Measurements from ENCODE around the gene SLC7A10.
A peak's percentile ranks its signal among the peaks of the same experiment; 100 is the strongest.

SLC7A10 gene

DNA sequence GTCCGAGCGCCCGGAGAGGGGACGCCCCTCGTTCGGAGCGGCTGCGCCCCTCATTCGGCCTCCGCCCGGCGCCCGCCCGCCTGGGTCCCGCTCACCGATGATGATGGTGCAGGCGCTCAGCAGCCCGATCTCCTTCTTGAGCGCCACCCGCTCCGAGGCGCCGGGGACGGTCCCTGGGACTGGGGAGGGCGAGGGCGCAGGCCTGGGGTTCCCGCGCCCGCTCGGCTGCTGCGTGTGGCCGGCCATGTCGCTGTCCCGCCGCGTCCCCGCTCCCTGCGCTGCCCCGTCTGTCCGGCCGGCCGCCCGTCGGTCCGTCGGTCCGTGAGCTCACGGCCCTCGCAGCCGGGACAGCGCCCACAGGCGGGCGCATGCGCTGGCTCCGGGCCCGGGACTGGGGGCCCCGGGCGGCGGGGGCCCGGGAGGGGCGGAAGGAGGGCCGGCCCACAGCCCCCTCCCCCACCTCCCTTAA is at the start of gene SLC7A10:
Gene SLC7A10, minus strand, starts transcription at position 393 of the 469 bp plus-strand sequence. Its CDS starts 147 bp downstream, at position 246.
- no peak for DNase-seq

DNA sequence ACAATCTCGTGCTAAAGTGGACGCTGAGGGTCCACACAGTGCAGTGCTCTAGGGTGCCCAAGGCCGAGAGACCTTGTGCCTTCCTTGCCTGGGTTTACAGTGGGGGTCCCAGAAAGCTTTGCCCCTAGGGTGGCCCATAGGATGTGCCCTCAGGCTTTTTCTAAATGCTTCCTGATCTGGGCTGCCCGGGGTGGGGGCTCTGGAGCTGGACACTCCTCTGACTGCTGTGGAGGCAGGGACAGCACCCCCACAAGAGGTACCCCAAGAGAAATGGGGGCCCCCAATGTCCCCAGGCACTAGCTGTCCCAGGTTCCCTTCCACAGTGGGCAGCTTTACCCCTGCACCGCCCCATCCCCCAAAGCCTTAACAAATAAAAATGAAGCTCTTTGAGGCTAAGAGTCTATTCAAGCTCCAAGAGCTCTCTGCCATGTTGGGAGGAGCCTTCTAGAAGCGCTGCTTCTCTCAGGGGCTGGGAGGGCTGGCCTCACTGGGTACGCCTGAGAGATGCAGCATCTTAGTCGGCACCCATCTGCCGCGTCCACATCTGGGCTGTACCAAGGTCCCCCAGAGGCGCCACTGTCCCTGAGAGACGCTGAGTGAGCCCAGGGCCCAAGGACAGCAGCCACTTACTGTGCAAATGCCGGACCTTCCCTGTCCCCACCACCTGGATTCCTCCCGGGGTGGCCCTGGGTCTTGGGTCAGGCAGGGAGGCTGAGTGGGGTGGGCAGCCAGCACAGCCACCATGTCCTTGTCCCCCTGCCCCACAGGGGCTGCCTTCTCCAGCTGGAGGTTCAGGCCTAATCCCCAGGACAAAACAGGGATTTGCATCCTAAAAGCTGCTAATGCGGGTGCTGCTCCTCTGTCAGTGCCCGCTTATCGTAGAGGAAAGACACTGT is 49.3 kb upstream of the SLC7A10 start:
- DNase-seq = no peak

DNA sequence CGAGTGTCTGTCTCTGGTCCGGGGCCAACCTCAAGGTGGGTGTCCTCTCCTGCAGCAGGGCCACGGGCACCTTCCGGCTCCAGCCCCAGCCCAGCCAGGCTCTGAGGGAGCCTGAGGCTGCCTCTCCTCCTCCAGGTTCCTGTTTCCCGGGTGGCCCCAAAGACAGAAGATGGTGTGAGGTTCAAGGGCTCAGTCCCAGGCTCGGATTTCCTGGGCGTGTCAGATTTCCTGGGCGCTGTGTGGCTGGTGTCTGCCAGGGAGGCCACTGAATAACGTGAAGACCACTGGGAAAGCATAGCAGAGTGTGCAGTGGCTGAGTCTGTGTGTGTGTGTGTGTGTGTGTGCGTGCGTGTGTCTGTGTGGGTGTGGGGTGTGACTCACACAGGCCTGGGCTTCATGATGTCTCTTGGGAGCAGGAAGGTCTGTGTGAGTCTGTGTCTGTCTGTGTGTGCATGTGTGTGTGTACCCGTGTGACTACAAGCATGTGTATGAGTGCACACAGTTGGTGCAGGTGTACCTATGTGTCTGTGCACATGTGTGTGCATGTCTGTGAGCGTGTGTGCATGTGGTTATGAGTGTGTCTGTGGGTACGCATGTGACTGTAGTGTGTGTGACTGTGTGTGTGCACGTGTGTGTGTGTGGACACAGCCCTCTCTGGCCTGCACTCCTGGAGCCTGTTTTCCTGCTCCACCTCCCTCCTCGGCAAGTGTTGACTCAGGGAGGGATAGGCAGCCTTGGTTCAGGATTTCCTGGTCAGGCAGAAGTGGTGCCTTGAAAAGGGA is 48.4 kb upstream of the SLC7A10 start:
- peak; percentile 45 for DNase-seq

DNA sequence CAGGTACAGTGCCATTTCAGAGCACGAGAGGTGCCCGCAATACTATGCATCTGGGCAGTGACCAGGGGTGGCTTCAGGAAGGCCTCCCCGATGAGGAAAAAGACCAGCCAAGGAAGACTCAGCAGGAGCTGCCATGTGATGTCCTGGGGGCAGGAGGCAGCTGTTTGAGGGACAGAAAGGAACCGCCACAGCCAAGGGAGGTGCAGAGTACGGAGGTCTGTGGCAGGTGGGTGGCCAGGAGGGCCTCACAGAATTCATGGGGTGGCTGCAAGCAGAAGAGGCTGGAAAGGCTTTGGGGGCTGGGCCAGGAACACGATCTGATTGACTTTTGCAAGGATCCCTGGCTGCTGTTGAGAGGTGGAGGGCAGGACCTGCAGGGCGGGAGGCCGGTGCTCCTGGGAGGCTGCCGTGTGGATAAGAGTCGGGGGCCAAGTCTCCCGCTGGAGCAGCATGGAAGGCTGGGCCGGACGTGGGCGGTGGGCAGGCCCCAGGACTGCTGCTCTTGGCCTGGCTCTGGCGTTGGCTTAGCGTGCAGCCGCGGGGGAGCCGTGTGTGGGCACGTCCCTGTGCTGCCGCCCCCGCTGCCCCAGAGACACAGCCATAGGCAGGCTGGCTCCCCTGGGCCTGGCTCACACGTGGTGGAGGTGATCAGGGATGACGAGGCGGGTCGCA is 47.6 kb upstream of the SLC7A10 start:
- DNase-seq = no peak

DNA sequence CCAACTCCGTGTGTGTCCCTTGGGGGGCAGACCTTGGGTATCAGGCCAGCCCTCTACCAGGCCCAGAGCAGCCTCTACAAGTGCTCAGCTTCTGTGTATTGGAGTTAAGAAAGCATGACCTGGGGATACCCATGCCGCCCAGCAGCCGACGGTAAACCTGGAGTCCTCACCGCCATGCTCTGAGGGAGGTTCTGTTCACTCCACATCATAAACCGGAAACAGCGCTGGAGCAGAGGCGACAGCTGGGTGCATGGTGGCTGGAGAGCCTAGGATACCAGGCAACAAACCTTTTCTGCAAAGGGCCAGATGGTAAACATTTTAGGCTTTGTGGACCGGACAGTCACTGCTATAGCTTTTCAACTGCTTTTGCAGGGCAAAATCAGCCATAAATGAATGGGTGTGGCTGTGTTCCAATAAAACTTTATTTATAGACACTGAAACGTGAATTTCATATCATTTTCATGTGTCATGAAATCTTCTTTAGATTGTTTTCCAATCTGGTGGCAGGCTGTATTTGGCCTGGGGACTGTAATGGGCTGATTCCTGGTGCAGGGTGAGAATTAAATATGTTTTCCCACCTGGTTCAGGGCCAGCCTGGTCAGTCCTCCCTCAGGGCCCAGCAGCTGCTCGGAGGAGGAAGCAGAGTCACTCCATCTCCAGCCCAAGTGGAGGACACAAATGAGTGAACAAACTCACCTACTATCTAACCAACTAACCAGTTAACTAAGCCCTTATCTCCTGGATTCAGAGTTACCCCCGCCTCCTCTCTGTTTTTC is 45.8 kb upstream of the SLC7A10 start:
- DNase-seq = no peak

DNA sequence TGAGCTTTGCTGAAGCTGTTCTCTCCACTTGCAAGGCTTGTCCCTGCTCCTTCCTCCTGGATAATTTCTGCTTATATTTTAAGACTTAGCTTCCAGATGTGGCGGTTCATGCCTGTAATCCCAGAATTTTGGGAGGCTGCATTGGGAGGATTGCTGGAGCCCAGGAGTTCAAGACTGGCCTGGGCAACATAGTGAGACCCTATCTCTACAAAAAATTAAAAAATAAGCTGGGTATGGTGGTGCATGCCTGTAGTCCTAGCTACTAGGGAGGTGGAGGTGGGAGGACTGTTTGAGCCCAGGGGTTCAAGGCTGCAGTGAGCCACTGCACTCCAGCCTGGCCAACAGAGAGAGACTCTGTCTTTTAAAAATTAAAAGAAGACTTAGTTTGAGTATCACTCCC is 45.1 kb upstream of the SLC7A10 start:
- no peak for DNase-seq

DNA sequence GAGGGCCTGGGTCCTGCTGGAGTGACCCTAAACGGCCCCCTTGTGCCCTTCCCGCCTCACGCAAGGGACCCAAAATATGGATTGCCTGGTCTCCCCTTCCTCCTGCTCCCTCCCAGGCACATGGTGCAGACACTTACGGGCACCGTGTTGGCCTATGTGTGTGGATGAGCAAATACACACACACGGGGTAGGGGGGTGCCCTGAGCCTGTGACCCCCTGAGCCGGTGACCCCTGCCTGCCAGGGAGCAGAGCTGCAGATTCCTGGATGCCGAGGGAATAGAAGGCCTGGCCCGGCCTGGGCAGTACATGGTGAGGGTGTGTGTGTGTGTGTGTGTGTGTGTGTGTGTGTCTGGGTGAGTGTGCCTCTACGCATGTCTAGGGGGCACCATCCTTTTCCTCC is 43.4 kb upstream of the SLC7A10 start:
- no peak for DNase-seq

DNA sequence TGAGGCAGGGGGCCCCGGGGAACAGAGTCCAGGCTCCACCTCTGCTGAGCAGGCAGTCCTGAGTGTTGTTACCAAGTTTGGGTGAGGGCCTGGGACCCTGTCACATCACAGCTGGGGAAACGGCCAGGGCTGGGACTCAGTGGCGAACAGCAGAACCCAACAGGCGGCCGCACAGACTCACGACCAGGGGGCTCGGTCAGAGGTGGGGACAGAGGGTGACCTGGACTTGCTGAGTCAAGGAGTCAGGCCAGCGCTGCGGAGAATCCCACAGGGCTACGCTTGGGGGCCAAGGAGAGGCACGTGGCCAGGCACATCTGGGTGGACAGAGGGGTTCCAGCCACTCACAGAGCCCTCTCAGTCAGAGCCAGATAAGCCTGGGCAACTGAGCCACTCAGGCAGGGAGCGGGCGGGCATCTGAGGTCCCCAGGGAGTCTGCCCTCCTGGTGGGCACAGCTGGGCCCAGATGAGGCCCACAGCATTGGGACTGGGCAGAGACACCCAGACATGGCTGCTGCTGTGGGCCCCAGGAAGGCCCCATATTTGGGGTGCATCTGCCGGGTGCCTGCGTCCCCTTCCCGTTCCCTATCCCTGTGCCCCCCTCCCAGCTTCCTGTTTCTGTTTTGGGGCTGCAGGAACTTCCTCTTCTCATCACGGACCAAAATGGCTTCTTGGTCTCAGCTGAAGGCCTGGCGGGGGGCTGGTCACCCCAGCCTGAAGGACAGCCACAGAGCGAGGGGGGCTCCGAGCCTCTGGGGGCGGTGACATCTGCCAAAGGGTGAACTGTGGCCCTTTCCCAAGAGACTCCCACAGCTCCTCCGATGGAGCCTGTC is 42.7 kb upstream of the SLC7A10 start:
- no peak for DNase-seq

DNA sequence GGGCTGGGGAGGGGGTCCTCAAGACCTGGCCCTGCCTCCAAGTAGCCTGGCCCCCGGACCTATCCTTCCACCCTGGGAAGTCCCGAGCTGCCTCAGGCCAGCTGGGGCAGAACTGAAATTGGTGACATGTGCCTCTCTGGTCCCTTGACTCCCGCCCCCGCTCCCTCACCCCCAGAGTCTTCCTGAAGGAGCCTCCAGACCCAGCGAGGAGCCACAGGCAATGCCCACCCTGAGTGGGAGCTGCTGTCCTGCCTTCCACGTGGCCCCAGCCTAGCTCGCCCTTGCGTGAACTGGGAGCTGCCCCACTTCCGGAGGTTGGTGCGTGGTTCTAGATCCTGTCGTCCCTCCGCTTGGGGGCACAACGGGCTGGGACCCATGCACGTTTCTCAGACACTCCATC is 42.1 kb upstream of the SLC7A10 start:
- DNase-seq = no peak

DNA sequence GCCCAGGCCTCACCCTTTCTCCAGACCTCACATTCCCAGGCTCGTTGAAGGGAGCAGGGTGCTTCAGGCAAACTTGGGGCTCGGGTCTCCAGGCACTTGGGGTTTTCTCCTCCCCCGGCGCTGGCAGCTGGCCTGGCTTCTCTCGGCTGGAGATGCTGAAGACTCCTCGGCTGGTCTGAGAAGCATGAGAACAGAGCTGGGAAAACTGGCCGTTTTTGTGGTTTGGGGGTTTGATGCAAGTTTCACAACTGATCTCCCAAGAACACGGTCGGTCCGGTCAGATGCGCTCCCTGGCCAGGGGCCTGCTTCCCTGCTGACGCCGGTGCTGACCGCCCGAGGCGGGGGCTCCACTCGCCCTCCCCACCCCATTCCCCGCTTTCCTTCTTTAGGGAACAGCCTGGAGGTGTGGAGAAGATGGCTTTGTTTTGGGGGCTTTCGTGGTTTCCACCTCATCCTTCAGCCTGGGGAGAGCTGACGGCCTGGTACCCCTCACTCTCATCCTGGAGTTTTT is 41.4 kb upstream of the SLC7A10 start:
- no peak for DNase-seq

DNA sequence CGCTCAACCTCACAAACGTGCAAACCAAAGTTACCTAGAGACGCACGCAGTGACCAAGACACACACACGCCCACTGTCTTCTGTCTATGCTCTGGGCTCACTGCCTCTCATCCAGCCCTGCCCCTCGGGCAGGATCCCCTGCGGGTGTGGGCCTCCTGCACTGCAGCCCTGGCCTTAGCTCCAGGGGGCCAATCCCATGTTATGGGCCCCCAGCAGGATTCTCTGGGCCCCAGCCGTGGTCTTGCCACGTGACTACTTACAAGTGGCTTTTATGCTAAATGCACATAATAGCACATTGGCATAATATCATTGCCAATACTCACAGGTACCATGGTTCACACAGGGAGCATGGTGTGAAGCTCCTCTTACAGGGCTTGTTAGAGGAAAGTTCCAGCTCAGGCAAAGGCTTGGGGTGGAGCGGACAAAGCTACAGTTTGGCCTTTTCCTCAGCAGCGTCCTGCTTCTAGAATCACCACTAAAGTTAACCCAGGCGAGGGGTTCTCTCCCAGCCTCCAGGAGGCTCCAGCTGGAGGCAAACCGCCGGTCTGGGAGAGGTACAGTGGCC is 39.3 kb upstream of the SLC7A10 start:
- DNase-seq = no peak

DNA sequence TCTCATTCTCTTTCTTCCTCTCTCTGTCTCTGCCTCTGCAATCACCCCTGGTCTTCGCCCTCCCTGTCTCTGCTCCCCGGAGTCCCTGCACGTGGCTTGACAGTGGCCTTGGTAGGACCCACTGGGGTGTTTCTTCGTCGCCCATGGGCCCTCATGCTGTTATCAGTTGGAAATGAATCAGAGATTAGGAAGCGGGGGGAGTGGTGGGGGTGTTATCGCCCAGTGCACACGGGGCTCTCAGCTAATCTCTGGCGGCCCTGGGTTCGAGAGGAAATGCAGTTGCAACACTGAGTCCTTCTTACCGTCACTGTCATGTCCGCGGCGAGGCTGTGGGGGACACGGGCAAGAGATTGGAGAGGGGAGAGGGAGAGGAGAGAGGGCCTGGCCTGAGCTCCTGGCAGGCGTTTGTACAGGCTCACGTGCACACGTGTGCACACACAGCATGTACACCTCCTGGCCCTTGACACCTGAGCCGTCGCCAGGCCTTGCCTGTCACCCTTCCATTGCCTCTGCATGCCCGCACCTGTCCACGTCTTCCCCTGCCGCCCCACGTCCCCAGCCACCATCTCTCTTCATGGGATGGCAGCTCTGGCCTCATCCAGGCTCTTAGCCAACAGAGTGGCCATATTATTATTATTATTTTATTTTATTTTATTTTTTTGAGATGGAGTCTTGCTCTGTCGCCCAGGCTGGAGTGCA is 37.8 kb upstream of the SLC7A10 start:
- DNase-seq = no peak

DNA sequence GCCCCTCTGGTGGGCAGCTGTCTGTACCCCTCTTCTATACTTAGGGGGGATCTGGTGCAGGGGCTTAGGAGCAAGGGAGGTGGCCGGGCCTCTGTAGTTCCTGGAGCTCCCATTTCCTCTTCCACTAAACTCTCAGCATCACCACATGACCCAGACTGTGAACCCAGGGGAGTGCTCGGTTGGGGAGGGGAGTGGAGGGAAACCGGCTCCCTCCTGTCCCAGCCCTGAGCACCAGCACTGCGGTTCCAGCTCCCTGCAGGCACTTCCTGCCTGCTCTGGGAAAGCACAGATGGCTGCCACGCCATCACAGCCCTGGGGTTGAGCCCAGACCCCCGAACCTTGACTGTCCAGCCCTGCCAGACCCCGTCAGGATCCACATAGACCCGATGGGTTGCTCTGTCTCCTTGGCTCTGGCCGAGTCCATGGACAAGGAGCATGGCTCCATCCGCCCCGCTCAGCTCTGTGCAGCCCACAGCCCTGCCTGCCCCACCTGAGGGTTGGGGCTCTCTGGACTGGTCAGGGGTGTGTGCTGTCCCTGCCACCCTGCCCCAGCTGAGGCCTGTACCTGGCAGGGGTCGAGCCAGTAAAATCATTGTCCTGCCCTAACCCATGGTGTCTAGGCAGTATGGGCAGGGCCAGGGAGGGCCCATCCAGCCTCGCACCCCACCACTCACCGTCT is 36.0 kb upstream of the SLC7A10 start:
- no peak for DNase-seq

DNA sequence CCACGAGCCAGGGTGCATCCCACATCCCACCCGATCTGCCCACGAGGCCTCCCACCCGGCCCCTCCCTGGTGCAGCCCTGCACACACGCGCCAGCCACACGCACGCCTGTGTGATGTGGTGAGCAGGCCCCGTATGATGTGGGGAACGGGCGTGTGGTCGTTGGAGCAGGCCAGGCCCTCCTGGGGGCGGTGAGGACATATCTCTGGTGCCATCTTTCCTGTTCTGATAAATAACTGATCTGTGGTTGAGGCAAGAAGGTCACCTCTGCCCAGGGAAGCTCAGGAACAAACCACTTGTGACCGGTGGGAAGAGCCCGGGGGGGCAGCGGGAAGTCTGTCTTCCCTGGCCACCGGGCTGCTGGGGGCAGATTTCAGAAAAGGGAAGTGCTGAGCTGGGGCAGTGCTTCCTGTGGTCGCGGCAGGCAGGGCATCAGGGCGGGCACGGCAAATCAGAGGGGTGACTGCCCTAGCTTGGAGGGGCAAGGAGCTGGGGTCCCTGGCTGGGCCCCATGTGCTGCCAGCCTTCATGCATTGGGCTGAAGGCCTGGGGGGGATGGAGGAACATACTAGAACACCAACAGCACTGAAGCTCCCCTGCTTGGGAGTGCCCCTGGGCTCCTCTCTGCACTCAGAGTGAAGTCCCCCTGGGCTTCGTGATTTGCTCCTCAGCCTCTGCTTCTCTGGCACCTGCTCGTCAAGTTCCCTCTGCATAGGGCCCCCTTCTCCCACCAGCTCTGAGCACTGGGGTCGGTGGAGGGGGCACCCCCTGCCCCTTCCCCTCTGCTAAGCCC is 35.2 kb upstream of the SLC7A10 start:
- no peak for DNase-seq

DNA sequence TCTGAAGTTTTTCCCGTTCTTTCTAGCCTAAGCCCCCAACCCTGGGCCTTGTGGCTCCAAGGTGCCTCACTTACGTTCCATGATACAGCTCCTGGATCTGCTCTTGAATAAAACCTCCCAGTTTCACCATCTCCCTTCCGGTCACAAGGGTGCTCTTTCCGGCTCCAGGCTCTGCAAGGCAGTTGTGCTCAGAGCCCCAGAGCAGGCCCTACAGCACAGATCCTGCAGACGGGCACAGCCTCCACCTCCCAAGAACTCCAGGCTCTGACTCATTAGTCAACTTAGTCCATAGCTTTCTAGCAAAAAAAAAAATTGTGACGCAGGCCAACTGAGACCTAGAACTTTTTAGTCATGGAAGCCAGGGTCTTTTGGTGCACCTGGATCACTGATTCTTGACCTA is 33.9 kb upstream of the SLC7A10 start:
- DNase-seq = no peak

DNA sequence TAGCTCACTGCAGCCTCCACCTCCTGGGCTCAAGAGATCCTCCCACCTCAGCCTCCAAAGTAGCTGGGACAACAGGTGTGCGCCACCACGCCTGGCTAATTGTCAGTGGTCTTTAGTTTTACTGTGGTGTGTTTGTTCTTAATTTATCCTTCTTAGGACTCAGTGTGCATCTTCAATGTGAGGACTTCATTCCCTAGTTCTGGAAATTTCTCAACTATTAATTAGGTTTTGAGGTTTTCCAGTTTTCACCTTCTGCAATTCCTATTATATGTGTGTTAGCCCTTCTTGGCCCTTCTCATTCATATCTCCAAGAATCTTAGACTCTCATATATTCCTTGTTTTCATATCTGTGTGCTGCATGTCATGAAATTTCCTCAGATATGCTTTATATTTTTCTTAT is 32.2 kb upstream of the SLC7A10 start:
- no peak for DNase-seq

DNA sequence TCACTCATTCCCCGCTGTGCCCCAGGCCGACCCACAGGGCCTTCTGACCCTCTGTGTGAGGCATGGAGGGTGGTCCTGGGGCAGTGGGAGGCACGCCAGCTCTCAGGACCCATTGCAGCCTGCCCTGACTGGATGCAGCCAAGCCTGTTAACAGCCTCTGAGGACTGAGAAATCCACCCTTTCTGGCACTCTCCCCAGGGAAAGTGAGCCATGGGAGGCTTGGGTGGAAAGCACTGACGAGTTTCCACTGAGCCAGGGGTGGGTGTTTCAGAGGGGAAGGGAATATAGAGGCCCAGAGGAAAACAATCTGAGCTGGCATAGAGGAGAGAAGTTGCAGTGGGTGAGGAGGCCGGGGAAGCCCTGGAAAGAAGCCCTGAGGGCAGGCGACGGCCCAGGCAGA is 30.6 kb upstream of the SLC7A10 start:
- DNase-seq = no peak

DNA sequence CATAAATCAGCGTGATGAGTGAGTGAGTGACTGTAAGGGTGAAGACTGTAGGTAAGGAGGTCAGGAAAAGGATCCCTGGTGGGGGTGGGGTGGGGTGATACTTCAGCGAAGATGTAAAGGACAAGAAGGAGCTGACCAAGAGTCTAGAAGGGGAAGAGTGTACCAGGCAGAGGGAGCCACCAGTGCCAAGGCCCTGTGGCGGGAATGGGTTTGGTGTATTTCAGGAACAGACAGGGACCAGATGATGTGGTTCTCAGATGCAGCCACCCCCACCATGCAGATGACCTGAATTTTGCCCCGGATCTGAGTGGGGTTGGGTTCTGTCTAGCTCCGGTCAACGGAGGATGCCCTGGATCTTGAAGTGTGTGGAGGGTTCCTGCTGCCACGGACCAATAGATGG is 30.1 kb upstream of the SLC7A10 start:
- no peak for DNase-seq

DNA sequence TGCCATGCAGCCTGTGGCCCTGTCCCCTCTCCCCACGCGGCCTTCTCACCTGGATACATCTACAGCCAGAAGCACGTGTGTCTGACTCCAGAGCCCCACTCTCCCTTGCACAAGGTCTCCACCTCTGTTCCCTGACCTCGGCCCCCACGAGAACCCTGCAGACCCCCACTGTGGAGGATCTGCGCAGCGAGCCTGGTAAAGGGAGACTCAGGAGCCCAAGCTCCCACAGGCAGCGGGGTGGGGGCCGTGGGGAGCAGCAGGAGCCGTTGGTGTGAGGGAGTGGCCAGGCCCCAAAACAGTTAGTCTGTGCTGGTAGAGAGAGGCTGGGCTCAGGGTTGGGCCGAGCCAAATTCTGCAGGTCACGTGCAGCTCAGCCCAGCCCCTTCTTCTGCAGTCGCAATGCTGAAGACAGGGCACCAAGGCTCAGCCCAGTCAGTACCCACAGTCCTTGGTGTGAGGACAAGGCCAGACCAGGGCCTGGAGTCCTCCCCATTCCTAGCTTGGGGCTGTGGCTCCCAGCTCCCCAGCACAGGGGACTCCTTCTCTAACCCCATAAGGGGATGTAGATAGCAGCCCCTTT is 28.7 kb upstream of the SLC7A10 start:
- no peak for DNase-seq

Data from activated naive CD4-positive, alpha-beta T cell treated with anti-CD3 and anti-CD28 coated beads, Interleukin-2, amount 50 U/mL, for 16 hours (primary cell).